Immature natural killer cell (primary cell): Measurements from ENCODE around the gene GPR18. TPM values are rescaled to one million over a fixed set of nuclear protein-coding genes. Genes with fewer than 3 reads are reported as not detected.

Source experiments
- DNase-seq, 3 donors: peaks; one replicate each; pipeline ENCODE4 v3.0.0; 2022; ENCODE audit warnings: mixed read lengths in 1 of 3
- H3K27ac Mint-ChIP-seq, 6 donors: one replicate each; pipeline ENCODE4 v1.8.0; 2020; ENCODE audit warnings: mixed read lengths in 6 of 6, mild to moderate bottlenecking in 5 of 6, inconsistent platforms in 4 of 6, moderate library complexity in 3 of 6
- H3K27me3 Mint-ChIP-seq, 3 donors: one replicate each; pipeline ENCODE4 v1.8.0; 2020 to 2021; ENCODE audit warnings: low read depth in 3 of 3, mild to moderate bottlenecking in 3 of 3, mixed read lengths in 3 of 3, moderate library complexity in 3 of 3, inconsistent platforms in 1 of 3
- H3K36me3 Mint-ChIP-seq, 3 donors: one replicate each; pipeline ENCODE4 v1.8.0; 2020; ENCODE audit warnings: mixed read lengths in 3 of 3, inconsistent platforms in 2 of 3, mild to moderate bottlenecking in 2 of 3
- H3K4me1 Mint-ChIP-seq, 2 donors: one replicate each; pipeline ENCODE4 v1.8.0; 2020; ENCODE audit warnings: inconsistent platforms in 2 of 2, mild to moderate bottlenecking in 2 of 2, mixed read lengths in 2 of 2, moderate library complexity in 1 of 2
- H3K4me3 Mint-ChIP-seq, 5 donors: one replicate each; pipeline ENCODE4 v1.8.0; 2020; ENCODE audit warnings: mild to moderate bottlenecking in 5 of 5, mixed read lengths in 5 of 5, inconsistent platforms in 3 of 5, moderate library complexity in 3 of 5
- H3K9me3 Mint-ChIP-seq, 6 donors: one replicate each; pipeline ENCODE4 v1.8.0; 2020; ENCODE audit warnings: mild to moderate bottlenecking in 6 of 6, mixed read lengths in 6 of 6, inconsistent platforms in 4 of 6, moderate library complexity in 3 of 6
- polyA plus RNA-seq, 3 donors: library from polyadenylated mRNA; unstranded; fragments of 300-500 nt; fragmentation: Illumina TruSeq; gene quantifications; one replicate each; pipeline ENCODE4 v1.2.3, GENCODE V29; 2021

The GPR18 gene, protein sequence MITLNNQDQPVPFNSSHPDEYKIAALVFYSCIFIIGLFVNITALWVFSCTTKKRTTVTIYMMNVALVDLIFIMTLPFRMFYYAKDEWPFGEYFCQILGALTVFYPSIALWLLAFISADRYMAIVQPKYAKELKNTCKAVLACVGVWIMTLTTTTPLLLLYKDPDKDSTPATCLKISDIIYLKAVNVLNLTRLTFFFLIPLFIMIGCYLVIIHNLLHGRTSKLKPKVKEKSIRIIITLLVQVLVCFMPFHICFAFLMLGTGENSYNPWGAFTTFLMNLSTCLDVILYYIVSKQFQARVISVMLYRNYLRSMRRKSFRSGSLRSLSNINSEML
- polyA plus RNA-seq: 10 to 100 TPM; 10.1 to 30.0 (median 21.1) TPM

- Mint-ChIP-seq H3K27me3 (peaks cover 0 to 2% (median 0%) of the 10 kb centered on the region in 3 donors), H3K4me1 (peaks cover 59 to 79% of the 10 kb centered on the region in 2 donors), H3K4me3 (peak within 1 kb of the TSS; percentile 91 to 98 (median 93)), H3K27ac (peak within 1 kb of the TSS; percentile 92 to 98 (median 98)), H3K36me3 (peaks cover 17 to 29% (median 17%) of the 10 kb centered on the region in 3 donors), H3K9me3 (no peaks in the 10 kb centered on the region)
- peak; percentile 57 to 65 (median 61) for DNase-seq
These were observed at the start of gene GPR18 for GRCh38 chr13:99258210-99258860. Gene GPR18 (minus strand): TSS chr13:99258379. CDS start chr13:99255872, 2,507 bp downstream.

DNA sequence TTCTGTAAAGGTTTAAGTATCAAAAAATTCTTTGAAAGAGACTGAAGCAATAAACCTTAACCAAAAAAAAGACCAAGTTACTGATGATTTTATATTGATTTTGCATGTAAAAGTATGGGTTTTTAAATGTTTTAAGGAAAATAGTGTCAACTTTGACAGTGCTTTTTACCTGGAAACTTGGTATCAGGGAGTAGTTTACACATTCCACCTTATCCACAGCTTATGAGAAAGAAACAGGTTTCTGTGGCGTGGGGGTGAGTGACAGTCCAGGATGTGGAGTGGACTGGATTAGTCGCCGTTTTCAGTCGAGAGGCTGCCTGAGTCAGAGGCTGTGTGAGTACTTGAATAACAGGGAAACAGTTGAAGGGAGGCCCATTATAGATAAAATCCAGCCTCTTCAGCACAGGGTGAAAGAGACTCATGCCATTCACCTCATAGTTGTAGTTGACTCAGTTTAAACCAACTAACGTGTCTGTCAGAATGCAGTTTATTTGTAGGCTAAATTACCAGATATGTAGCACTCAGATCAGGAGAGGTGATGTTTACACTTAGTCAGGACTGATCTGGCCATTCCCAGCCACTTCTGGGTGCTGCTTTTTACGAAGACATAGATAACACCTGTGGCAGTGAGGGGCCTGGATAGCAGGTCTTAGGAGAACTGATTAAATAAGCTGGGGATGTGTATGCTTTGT, 49.6 kb upstream of the GPR18 start:
- Mint-ChIP-seq H3K36me3 (peaks cover 5 to 23% (median 5%) of the 10 kb centered on the region in 3 donors), H3K9me3 (no peaks in the 10 kb centered on the region), H3K4me3 (peak overlapping the region; percentile 70 to 82 (median 78)), H3K4me1 (peaks cover 55 to 77% of the 10 kb centered on the region in 2 donors), H3K27ac (peak overlapping the region; percentile 66 to 87 (median 80)), H3K27me3 (peaks cover 0 to 2% (median 2%) of the 10 kb centered on the region in 3 donors)
- peak in 1 of 3 donors; percentile 18 for DNase-seq

DNA sequence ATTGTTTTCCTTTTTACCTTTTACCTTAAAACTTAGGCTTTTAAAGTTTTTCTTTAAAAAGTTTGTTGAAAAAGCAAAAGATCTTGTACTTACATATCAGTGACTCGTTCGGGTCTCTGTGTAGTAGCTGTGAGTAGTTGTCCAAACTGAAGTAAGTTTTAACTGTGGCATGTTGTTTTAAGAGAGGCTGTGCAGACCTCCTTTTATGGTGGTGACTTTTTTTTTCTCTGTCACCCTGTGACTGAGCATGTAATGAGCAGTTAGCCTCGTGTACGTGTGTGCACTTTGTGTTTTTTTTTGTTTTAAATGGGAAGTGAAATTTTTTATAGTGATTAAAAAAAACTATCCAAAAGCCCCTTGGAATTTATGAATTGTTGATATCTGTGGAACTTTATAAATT, 49.1 kb upstream of the GPR18 start, which contains the start of gene GPR183:
Gene GPR183 (minus strand): TSS at position 153 of the 400 bp plus-strand sequence. CDS start 11,254 bp downstream, outside the sequence.
- peak in 2 of 3 donors; percentile 40 to 52 for DNase-seq
- Mint-ChIP-seq H3K4me3 (peak within 1 kb of the TSS; percentile 71 to 82 (median 78)), H3K4me1 (peaks cover 56 to 77% of the 10 kb centered on the region in 2 donors)

DNA sequence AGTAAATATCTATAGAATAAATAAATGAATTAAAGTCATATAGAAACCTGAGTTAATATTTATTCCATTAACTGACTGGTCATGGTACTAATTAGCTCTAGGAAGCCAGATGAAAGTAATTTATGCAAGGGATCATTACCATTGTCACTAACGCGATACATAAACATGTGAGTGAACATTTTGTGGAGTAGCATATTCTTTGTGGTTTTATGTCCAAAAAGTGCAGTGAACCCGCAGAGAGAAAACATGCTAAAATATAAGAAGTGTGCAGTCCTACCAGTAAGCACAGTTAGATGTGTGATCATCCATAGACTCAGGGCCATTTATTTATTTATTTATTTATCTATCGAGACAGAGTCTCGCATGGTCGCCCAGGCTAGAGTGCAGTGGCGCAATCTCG, 47.4 kb upstream of the GPR18 start:
- H3K27me3 Mint-ChIP-seq: peaks cover 0 to 2% (median 2%) of the 10 kb centered on the region in 3 donors
- DNase-seq: no peak
- peak overlapping the region; percentile 65 to 82 (median 78) for H3K4me3 Mint-ChIP-seq
- H3K27ac Mint-ChIP-seq: peak overlapping the region in 4 of 6 donors; percentile 63 to 92 (median 74)
- peaks cover 5 to 21% (median 8%) of the 10 kb centered on the region in 3 donors for H3K36me3 Mint-ChIP-seq
- no peaks in the 10 kb centered on the region for H3K9me3 Mint-ChIP-seq
- peaks cover 65 to 81% of the 10 kb centered on the region in 2 donors for H3K4me1 Mint-ChIP-seq

More for the DNA sequence above, 49.1 kb upstream of the GPR18 start, which contains the start of gene GPR183:
- peak within 1 kb of the TSS; percentile 66 to 92 (median 82) for H3K27ac Mint-ChIP-seq
- H3K27me3 Mint-ChIP-seq: peaks cover 0 to 2% (median 2%) of the 10 kb centered on the region in 3 donors
- no peaks in the 10 kb centered on the region for H3K9me3 Mint-ChIP-seq
- H3K36me3 Mint-ChIP-seq: peaks cover 5 to 23% (median 5%) of the 10 kb centered on the region in 3 donors

- Mint-ChIP-seq H3K27me3 (peaks cover 0 to 2% (median 2%) of the 10 kb centered on the region in 3 donors), H3K4me3 (peak overlapping the region; percentile 6 to 82 (median 60)), H3K9me3 (no peaks in the 10 kb centered on the region), H3K27ac (peak overlapping the region in 4 of 6 donors; percentile 49 to 83 (median 60)), H3K4me1 (peaks cover 69 to 85% of the 10 kb centered on the region in 2 donors), H3K36me3 (peaks cover 5 to 24% (median 8%) of the 10 kb centered on the region in 3 donors)
- no peak for DNase-seq
These were observed 47.0 kb upstream of the GPR18 start for GRCh38 chr13:99305158-99305557.

- Mint-ChIP-seq H3K36me3 (peaks cover 5 to 24% (median 8%) of the 10 kb centered on the region in 3 donors), H3K4me3 (peak overlapping the region; percentile 50 to 82 (median 68)), H3K27me3 (peaks cover 0 to 2% (median 2%) of the 10 kb centered on the region in 3 donors), H3K4me1 (peaks cover 74 to 91% of the 10 kb centered on the region in 2 donors), H3K27ac (peak overlapping the region; percentile 65 to 82 (median 74)), H3K9me3 (no peaks in the 10 kb centered on the region)
- DNase-seq: no peak
These were observed 46.4 kb upstream of the GPR18 start for GRCh38 chr13:99304541-99304940.

DNA sequence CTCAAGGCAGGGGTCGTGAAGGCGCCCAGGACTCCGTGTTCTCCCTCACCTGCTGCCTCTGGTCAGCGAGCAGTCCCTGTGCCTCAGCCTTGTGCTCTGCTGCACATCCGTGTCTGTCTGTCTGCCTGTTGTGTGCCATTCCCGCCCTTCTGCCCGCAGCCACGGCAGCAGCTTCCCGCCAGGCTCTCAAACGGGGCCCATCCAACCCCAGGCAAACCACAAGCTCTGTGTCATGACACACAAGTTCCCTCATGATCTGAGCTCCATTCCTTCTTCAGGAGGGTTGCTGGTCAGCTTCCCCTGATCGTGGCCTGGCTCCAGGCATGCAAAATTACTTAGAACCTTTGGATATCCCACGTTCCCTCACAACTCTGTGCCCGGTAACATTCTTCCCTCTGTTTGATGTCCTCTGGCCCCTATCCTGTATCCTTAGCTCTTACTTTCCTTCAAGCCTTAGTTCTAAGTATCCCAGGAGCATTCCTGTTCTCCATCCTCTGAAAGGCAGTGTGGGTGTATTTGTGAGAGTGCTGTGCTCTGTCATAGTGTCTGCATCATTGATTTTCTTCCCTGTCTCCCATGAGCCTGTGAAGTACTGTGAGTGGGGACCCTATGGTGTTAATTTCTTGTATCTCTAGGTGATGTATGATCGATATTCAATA, 45.8 kb upstream of the GPR18 start:
- no peak for DNase-seq
- Mint-ChIP-seq H3K4me1 (peaks cover 77 to 96% of the 10 kb centered on the region in 2 donors), H3K27ac (peak overlapping the region; percentile 1 to 82 (median 74)), H3K36me3 (peaks cover 5 to 27% (median 11%) of the 10 kb centered on the region in 3 donors), H3K4me3 (peak overlapping the region; percentile 50 to 82 (median 68)), H3K27me3 (peaks cover 2 to 5% (median 2%) of the 10 kb centered on the region in 3 donors), H3K9me3 (no peaks in the 10 kb centered on the region)

DNA sequence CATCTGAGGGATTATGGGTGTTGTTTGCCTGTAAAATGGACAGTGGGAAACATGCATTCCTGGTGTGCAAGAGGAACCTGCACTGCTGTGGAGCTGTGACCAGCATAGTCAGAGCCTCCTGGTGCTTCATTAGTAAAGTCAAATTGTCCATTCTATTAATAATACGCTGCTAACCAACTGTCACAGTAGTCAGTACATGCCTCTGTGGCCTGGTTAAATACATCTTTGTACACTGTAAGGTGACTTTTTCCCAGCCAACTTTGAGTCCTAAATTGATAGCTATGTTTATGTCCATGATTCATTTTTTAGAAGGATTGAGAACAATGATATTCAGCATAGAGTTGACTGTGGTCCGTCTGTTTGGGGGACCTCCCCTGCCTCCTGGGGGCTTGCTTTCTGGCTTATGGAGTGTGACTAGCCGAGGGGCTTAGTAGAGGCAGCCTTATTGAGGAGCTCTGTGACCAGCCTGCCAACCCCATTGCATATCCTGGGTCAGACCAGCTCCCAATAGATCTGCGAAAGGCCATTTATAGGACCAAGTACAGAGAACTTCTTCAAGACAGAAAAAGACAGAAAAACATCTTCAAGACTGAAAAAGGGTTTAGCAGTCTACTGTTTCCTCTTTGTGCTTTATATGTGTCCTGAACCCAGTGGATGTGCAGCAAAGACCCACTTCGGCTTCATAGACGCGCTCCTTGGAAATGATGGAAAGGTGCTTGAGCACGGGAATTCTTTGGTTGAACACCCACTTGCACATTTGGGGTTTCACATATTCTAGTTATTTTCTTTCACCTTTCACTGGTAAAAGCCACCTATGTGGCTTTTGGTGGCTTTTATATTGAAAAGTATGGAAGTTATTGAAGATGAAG, 44.7 kb upstream of the GPR18 start:
- H3K4me3 Mint-ChIP-seq: peak overlapping the region in 4 of 5 donors; percentile 10 to 82 (median 69)
- no peak for DNase-seq
- H3K4me1 Mint-ChIP-seq: peaks cover 76 to 99% of the 10 kb centered on the region in 2 donors
- peak overlapping the region; percentile 65 to 85 (median 80) for H3K27ac Mint-ChIP-seq
- no peaks in the 10 kb centered on the region for H3K9me3 Mint-ChIP-seq
- H3K27me3 Mint-ChIP-seq: peaks cover 2 to 5% (median 3%) of the 10 kb centered on the region in 3 donors
- peaks cover 3 to 19% (median 7%) of the 10 kb centered on the region in 3 donors for H3K36me3 Mint-ChIP-seq

DNA sequence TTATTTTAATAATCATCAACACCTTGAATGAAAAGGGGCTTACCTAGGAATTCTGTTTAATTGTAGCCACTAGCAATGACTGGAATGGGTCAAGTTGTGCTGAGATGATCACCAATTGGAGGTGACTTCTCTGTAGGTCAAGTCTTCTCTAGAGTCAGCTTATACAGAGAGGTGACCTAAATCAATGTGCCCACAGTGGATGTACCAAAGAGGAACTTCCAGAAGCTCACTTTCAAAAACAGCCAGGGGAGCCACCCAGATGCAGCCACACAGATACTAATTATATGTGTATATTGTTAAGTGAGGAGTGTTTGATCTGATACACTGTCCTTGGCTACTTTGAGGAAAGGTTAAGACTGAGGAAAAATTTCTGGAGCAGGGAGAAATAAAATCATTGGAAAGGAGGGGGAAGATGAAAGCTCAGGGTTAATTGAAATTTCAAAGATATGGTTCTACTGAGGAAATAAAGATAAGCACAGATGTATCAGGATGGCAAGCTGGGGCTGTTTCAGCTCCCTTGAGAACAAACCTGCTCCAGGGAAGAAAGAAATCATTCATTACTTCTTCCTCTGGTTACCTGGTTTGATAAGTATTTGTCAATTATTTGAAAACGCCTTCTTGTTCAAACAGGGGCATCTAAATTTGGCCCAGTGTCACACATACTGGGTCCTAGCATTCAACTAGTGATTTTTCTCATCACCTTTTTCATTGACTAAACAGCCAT, 43.9 kb upstream of the GPR18 start:
- H3K4me3 Mint-ChIP-seq: peak overlapping the region; percentile 11 to 82 (median 59)
- H3K36me3 Mint-ChIP-seq: peaks cover 0 to 23% (median 13%) of the 10 kb centered on the region in 3 donors
- H3K27me3 Mint-ChIP-seq: peaks cover 2 to 5% (median 5%) of the 10 kb centered on the region in 3 donors
- H3K4me1 Mint-ChIP-seq: peaks cover 74 to 99% of the 10 kb centered on the region in 2 donors
- no peak for DNase-seq
- peak overlapping the region; percentile 18 to 85 (median 78) for H3K27ac Mint-ChIP-seq
- H3K9me3 Mint-ChIP-seq: no peaks in the 10 kb centered on the region

DNA sequence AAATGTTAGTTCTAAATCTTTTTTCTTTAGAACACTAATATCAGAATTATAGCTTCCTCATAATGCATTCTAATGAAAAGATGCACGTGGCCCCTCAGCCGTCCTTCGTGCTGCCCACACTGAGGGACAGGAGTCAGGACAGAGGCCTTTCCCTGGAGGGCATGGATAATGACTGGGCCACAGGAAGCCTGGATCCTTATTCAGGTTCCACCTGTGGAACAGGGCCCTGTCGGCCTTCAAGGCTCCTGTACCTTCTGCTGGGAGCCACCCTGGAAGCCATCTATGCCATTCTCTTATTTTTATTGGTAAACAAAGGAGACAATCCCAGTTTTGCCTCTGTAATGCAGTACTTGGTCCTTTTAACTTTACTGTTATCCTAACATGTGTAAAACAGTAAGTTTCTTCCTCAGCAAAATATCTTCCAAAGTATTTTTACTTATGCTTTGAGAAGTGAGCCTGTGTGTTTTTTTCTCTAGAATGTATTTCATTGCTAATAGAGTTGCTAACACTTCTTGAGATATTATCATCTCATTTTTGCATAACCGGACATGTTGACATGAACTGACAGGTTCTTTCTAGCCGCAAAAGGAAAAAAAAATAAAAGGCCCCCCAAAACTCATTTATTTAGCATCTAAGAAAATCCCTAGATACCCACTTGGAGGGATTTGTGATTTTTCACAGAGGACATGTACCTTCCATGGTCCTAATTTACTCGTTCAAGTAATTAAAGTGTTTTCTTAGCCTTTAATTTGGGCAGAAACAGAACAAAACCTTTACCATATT, 43.1 kb upstream of the GPR18 start:
- no peak for DNase-seq
- Mint-ChIP-seq H3K9me3 (no peaks in the 10 kb centered on the region), H3K36me3 (peaks cover 0 to 23% (median 16%) of the 10 kb centered on the region in 3 donors), H3K4me3 (peak overlapping the region; percentile 59 to 77 (median 67)), H3K27me3 (peaks cover 2 to 5% (median 3%) of the 10 kb centered on the region in 3 donors), H3K27ac (peak overlapping the region; percentile 18 to 87 (median 66)), H3K4me1 (peaks cover 75 to 99% of the 10 kb centered on the region in 2 donors)

- Mint-ChIP-seq H3K27ac (peak overlapping the region in 3 of 6 donors; percentile 25 to 64 (median 64)), H3K4me1 (peaks cover 77 to 99% of the 10 kb centered on the region in 2 donors)
These were observed 41.8 kb upstream of the GPR18 start for GRCh38 chr13:99299920-99300341.

More at GRCh38 chr13:99299920-99300341, 41.8 kb upstream of the GPR18 start:
- Mint-ChIP-seq H3K4me3 (peak overlapping the region; percentile 26 to 58 (median 36)), H3K36me3 (peaks cover 3 to 25% (median 16%) of the 10 kb centered on the region in 3 donors), H3K27me3 (peaks cover 0 to 5% (median 3%) of the 10 kb centered on the region in 3 donors), H3K9me3 (no peaks in the 10 kb centered on the region)
- DNase-seq: no peak
